ENCODE data around the gene C16orf92. TPM values are rescaled to one million over a fixed set of nuclear protein-coding genes. Genes with fewer than 3 reads are reported as not detected.

Gene C16orf92, protein sequence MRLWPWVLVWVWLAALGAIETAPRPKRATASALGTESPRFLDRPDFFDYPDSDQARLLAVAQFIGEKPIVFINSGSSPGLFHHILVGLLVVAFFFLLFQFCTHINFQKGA
- polyA plus RNA-seq = not detected

GRCh38 chr16:30022887-30023286 is at the start of gene C16orf92:
Gene C16orf92 (plus strand): TSS chr16:30023198. CDS start chr16:30023341, 143 bp downstream.
- no peak within 1 kb of the TSS for H3K27ac ChIP-seq (ENCODE audit: low read depth in 2 of 2, low read length in 1 of 2)
- no peaks in the 10 kb centered on the region for H3K9me3 ChIP-seq (ENCODE audit: control insufficient read depth in 2 of 2, insufficient read depth in 1 of 2, low read depth in 1 of 2, low read length in 1 of 2)
- H3K4me1 ChIP-seq (ENCODE audit: control insufficient read depth in 2 of 2, insufficient read depth in 2 of 2, low read length in 1 of 2) = peaks cover 0 to 7% of the 10 kb centered on the region in 2 donors
- 80 to 86% methylated on average over 6 of the region's 6 CpGs for WGBS, 2 donors
- peaks cover 0 to 5% of the 10 kb centered on the region in 2 donors for H3K27me3 ChIP-seq (ENCODE audit: control insufficient read depth in 1 of 2, insufficient read depth in 2 of 2, low read length in 2 of 2)
- H3K4me3 ChIP-seq (ENCODE audit: low read depth in 1 of 2, low read length in 2 of 2) = no peak within 1 kb of the TSS
- no peaks in the 10 kb centered on the region for H3K36me3 ChIP-seq (ENCODE audit: control insufficient read depth in 2 of 2, insufficient read depth in 2 of 2, low read length in 1 of 2)

DNA sequence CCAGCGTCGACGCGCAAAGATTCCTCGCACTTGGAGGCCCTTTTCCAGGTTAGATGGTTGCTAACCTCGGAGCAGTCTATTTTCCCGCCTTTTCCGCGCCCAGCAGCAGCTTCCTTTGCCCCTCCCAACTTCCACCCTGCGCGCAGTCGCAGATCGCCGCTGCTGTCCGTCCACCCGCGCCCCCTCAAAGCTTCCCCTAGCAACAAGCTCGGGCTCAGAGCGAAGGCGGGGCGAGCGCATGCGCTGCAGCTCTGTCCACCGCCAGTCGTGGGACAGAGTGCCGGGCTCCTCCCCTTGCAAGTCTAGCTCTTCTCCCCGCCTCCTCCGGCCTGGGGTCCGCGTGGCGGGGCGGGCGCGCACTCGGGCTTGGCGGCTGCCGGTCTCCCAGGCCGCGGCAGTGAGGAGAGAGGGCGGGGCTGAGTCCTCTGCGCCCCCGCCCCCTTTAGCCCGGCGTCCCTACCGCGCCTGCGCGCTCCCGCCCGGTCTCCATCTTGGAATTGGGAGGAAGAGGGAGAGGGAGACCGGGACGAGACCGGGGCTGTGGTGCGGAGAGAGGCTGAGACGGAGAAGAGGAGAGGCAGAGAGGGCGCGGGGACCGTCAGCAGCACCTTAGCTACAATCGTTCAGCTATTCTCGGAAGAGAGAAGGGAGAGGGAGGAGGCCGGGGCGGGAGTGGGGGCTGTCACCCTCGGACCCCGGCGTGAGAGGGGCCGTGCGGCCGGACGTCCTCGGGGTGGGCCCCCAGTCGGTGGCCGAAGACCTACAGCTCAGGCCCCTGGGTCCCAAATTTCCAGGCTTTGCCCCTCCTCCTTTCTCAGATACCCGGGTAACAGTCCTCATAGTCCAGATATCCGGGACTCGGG is 49.4 kb upstream of the C16orf92 start, which contains the start of gene TAOK2:
Gene TAOK2, plus strand, starts transcription at position 485 of the 863 bp plus-strand sequence. CDS start 3,905 bp downstream, outside the sequence.
- H3K27ac ChIP-seq (ENCODE audit: low read depth in 2 of 2, low read length in 1 of 2) = peak within 1 kb of the TSS; percentile 77 to 96
- H3K36me3 ChIP-seq (ENCODE audit: control insufficient read depth in 2 of 2, insufficient read depth in 2 of 2, low read length in 1 of 2) = peaks cover 10 to 11% of the 10 kb centered on the region in 2 donors
- H3K27me3 ChIP-seq (ENCODE audit: control insufficient read depth in 1 of 2, insufficient read depth in 2 of 2, low read length in 2 of 2) = no peaks in the 10 kb centered on the region
- peak within 1 kb of the TSS; percentile 64 to 94 for H3K4me3 ChIP-seq (ENCODE audit: low read depth in 1 of 2, low read length in 2 of 2)
- 4% methylated on average over 70 to 75 of the region's 75 CpGs for WGBS, 2 donors
- no peaks in the 10 kb centered on the region for H3K9me3 ChIP-seq (ENCODE audit: control insufficient read depth in 2 of 2, insufficient read depth in 1 of 2, low read depth in 1 of 2, low read length in 1 of 2)
- H3K4me1 ChIP-seq (ENCODE audit: control insufficient read depth in 2 of 2, insufficient read depth in 2 of 2, low read length in 1 of 2) = peaks cover 10 to 16% of the 10 kb centered on the region in 2 donors

GRCh38 chr16:29974291-29975133 is 48.5 kb upstream of the C16orf92 start:
- Histone ChIP-seq H3K4me1 (ENCODE audit: control insufficient read depth in 2 of 2, insufficient read depth in 2 of 2, low read length in 1 of 2) (peaks cover 10 to 16% of the 10 kb centered on the region in 2 donors), H3K4me3 (ENCODE audit: low read depth in 1 of 2, low read length in 2 of 2) (peak overlapping the region; percentile 64 to 94), H3K27me3 (ENCODE audit: control insufficient read depth in 1 of 2, insufficient read depth in 2 of 2, low read length in 2 of 2) (no peaks in the 10 kb centered on the region), H3K36me3 (ENCODE audit: control insufficient read depth in 2 of 2, insufficient read depth in 2 of 2, low read length in 1 of 2) (peaks cover 14 to 19% of the 10 kb centered on the region in 2 donors), H3K9me3 (ENCODE audit: control insufficient read depth in 2 of 2, insufficient read depth in 1 of 2, low read depth in 1 of 2, low read length in 1 of 2) (no peaks in the 10 kb centered on the region), H3K27ac (ENCODE audit: low read depth in 2 of 2, low read length in 1 of 2) (peak overlapping the region; percentile 77 to 96)
- 2% methylated on average over 30 to 31 of the region's 31 CpGs for WGBS, 2 donors

GRCh38 chr16:29975134-29975538 is 47.9 kb upstream of the C16orf92 start:
- Histone ChIP-seq H3K27me3 (ENCODE audit: control insufficient read depth in 1 of 2, insufficient read depth in 2 of 2, low read length in 2 of 2) (no peaks in the 10 kb centered on the region), H3K4me1 (ENCODE audit: control insufficient read depth in 2 of 2, insufficient read depth in 2 of 2, low read length in 1 of 2) (peaks cover 10 to 16% of the 10 kb centered on the region in 2 donors), H3K36me3 (ENCODE audit: control insufficient read depth in 2 of 2, insufficient read depth in 2 of 2, low read length in 1 of 2) (peaks cover 17 to 21% of the 10 kb centered on the region in 2 donors), H3K9me3 (ENCODE audit: control insufficient read depth in 2 of 2, insufficient read depth in 1 of 2, low read depth in 1 of 2, low read length in 1 of 2) (no peaks in the 10 kb centered on the region), H3K4me3 (ENCODE audit: low read depth in 1 of 2, low read length in 2 of 2) (peak overlapping the region; percentile 64 to 94), H3K27ac (ENCODE audit: low read depth in 2 of 2, low read length in 1 of 2) (peak overlapping the region in 1 of 2 donors; percentile 96)
- WGBS, 2 donors = 52 to 55% methylated on average over 5 of the region's 5 CpGs

- H3K4me1 ChIP-seq (ENCODE audit: control insufficient read depth in 2 of 2, insufficient read depth in 2 of 2, low read length in 1 of 2) = peaks cover 10 to 16% of the 10 kb centered on the region in 2 donors
These were observed 47.0 kb upstream of the C16orf92 start for GRCh38 chr16:29975811-29976511.

DNA sequence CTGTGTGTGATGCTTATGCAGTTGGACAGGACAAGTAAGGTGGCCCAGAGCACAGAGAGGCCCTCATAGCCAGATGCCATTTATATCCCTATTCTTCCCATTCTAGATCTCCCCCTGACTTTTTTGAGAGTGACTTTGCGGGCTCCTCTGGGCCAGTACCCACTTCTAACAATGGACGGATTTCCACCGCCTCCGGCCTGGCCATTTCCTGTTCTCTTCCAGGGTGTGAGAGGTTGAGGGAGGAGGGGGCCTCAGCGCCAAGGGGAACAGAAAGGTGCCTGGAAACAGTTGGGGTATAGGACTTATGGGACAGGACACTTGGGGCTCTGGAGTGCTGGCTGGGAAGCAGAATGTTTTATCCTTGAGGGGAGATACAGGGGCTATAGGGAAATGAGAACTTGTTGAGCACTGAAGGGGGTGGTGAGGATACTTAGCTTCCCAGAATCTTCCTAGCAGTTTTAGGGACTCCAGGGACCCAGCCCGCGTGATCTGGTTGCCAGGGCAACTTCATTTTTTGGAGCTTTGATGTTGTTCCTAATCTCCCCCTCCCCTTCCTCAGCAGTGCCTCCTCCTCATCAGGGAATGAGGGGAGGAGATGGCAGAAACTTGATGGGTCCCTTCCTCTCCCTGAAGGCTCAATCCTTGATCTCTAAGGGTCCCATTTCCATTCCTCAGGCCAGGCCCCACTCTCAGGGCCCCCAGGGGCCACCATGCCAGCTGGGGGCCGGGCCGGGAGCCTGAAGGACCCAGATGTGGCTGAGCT is 45.8 kb upstream of the C16orf92 start:
- H3K9me3 ChIP-seq (ENCODE audit: control insufficient read depth in 2 of 2, insufficient read depth in 1 of 2, low read depth in 1 of 2, low read length in 1 of 2) = no peaks in the 10 kb centered on the region
- H3K4me1 ChIP-seq (ENCODE audit: control insufficient read depth in 2 of 2, insufficient read depth in 2 of 2, low read length in 1 of 2) = peaks cover 10 to 16% of the 10 kb centered on the region in 2 donors
- H3K4me3 ChIP-seq (ENCODE audit: low read depth in 1 of 2, low read length in 2 of 2) = no peak overlapping the region
- peaks cover 20 to 30% of the 10 kb centered on the region in 2 donors for H3K36me3 ChIP-seq (ENCODE audit: control insufficient read depth in 2 of 2, insufficient read depth in 2 of 2, low read length in 1 of 2)
- no peak overlapping the region for H3K27ac ChIP-seq (ENCODE audit: low read depth in 2 of 2, low read length in 1 of 2)
- 80 to 84% methylated on average over 9 of the region's 9 CpGs for WGBS, 2 donors
- no peaks in the 10 kb centered on the region for H3K27me3 ChIP-seq (ENCODE audit: control insufficient read depth in 1 of 2, insufficient read depth in 2 of 2, low read length in 2 of 2)

More at GRCh38 chr16:29975811-29976511, 47.0 kb upstream of the C16orf92 start:
- 22 to 29% methylated on average over 5 to 6 of the region's 6 CpGs for WGBS, 2 donors
- peak overlapping the region in 1 of 2 donors; percentile 33 for H3K27ac ChIP-seq (ENCODE audit: low read depth in 2 of 2, low read length in 1 of 2)
- H3K27me3 ChIP-seq (ENCODE audit: control insufficient read depth in 1 of 2, insufficient read depth in 2 of 2, low read length in 2 of 2) = no peaks in the 10 kb centered on the region
- no peaks in the 10 kb centered on the region for H3K9me3 ChIP-seq (ENCODE audit: control insufficient read depth in 2 of 2, insufficient read depth in 1 of 2, low read depth in 1 of 2, low read length in 1 of 2)
- H3K36me3 ChIP-seq (ENCODE audit: control insufficient read depth in 2 of 2, insufficient read depth in 2 of 2, low read length in 1 of 2) = peaks cover 17 to 25% of the 10 kb centered on the region in 2 donors
- peak overlapping the region in 1 of 2 donors; percentile 94 for H3K4me3 ChIP-seq (ENCODE audit: low read depth in 1 of 2, low read length in 2 of 2)

- H3K27ac ChIP-seq (ENCODE audit: low read depth in 2 of 2, low read length in 1 of 2) = no peak overlapping the region
- no peaks in the 10 kb centered on the region for H3K9me3 ChIP-seq (ENCODE audit: control insufficient read depth in 2 of 2, insufficient read depth in 1 of 2, low read depth in 1 of 2, low read length in 1 of 2)
- H3K27me3 ChIP-seq (ENCODE audit: control insufficient read depth in 1 of 2, insufficient read depth in 2 of 2, low read length in 2 of 2) = no peaks in the 10 kb centered on the region
- H3K4me3 ChIP-seq (ENCODE audit: low read depth in 1 of 2, low read length in 2 of 2) = no peak overlapping the region
- peaks cover 10 to 16% of the 10 kb centered on the region in 2 donors for H3K4me1 ChIP-seq (ENCODE audit: control insufficient read depth in 2 of 2, insufficient read depth in 2 of 2, low read length in 1 of 2)
- WGBS, 2 donors = 93 to 95% methylated on average over 9 of the region's 9 CpGs
- peaks cover 25 to 38% of the 10 kb centered on the region in 2 donors for H3K36me3 ChIP-seq (ENCODE audit: control insufficient read depth in 2 of 2, insufficient read depth in 2 of 2, low read length in 1 of 2)
These were observed 44.9 kb upstream of the C16orf92 start for GRCh38 chr16:29978081-29978480.

- H3K27me3 ChIP-seq (ENCODE audit: control insufficient read depth in 1 of 2, insufficient read depth in 2 of 2, low read length in 2 of 2) = no peaks in the 10 kb centered on the region
- peaks cover 31 to 44% of the 10 kb centered on the region in 2 donors for H3K36me3 ChIP-seq (ENCODE audit: control insufficient read depth in 2 of 2, insufficient read depth in 2 of 2, low read length in 1 of 2)
- 90% methylated on average over 9 of the region's 9 CpGs for WGBS, 2 donors
- no peak overlapping the region for H3K27ac ChIP-seq (ENCODE audit: low read depth in 2 of 2, low read length in 1 of 2)
- H3K9me3 ChIP-seq (ENCODE audit: control insufficient read depth in 2 of 2, insufficient read depth in 1 of 2, low read depth in 1 of 2, low read length in 1 of 2) = no peaks in the 10 kb centered on the region
- peaks cover 7 to 16% of the 10 kb centered on the region in 2 donors for H3K4me1 ChIP-seq (ENCODE audit: control insufficient read depth in 2 of 2, insufficient read depth in 2 of 2, low read length in 1 of 2)
- no peak overlapping the region for H3K4me3 ChIP-seq (ENCODE audit: low read depth in 1 of 2, low read length in 2 of 2)
These were observed 44.3 kb upstream of the C16orf92 start for GRCh38 chr16:29978564-29979270.

All from esophagus (tissue), 2 donors.